HFF-Myc (cell line): ENCODE data around the gene ANGPTL8.
A peak's percentile ranks its signal among the peaks of the same experiment; 100 is the strongest.

Experiments
- DNase-seq: peaks from one replicate; pipeline ENCODE4 v3.0.0-alpha.2; 2011; ENCODE audit warnings: low read depth; ENCODE audit errors: extremely low read depth
- H3K4me3 ChIP-seq: replicated peaks from 2 replicates; pipeline ENCODE4 v1.5.1; 2011; ENCODE audit warnings: low read depth, mild to moderate bottlenecking, control low read depth, low read length
- TF ChIP-seq, protein P1 (sequence below): IDR thresholded peaks from 2 replicates; pipeline ENCODE4 v1.5.1; 2012; ENCODE audit warnings: mild to moderate bottlenecking, low read depth, low read length, control low read depth; ENCODE audit errors: missing control alignments

The ANGPTL8 gene, protein sequence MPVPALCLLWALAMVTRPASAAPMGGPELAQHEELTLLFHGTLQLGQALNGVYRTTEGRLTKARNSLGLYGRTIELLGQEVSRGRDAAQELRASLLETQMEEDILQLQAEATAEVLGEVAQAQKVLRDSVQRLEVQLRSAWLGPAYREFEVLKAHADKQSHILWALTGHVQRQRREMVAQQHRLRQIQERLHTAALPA

DNA sequence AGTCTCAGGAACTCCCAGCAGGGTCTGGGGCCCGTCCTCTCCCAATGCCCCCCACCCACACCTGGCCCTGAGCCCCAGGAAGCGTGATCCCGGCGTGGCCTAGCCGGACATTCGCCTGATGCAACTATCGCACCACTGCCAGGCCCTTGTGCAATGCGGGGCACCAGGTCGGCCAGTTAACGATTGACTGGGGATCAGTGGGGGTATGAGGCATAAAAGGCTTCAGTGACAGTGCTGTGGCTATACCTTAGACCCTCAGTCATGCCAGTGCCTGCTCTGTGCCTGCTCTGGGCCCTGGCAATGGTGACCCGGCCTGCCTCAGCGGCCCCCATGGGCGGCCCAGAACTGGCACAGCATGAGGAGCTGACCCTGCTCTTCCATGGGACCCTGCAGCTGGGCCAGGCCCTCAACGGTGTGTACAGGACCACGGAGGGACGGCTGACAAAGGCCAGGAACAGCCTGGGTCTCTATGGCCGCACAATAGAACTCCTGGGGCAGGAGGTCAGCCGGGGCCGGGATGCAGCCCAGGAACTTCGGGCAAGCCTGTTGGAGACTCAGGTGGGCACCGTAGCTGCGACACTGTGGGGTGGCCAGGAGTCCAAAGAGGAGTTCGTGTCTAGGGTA, at the start of gene ANGPTL8:
Gene ANGPTL8, plus strand, starts transcription at position 243 of the 624 bp plus-strand sequence. Its CDS starts 19 bp downstream, at position 262.
- TF ChIP-seq, protein P1, sequence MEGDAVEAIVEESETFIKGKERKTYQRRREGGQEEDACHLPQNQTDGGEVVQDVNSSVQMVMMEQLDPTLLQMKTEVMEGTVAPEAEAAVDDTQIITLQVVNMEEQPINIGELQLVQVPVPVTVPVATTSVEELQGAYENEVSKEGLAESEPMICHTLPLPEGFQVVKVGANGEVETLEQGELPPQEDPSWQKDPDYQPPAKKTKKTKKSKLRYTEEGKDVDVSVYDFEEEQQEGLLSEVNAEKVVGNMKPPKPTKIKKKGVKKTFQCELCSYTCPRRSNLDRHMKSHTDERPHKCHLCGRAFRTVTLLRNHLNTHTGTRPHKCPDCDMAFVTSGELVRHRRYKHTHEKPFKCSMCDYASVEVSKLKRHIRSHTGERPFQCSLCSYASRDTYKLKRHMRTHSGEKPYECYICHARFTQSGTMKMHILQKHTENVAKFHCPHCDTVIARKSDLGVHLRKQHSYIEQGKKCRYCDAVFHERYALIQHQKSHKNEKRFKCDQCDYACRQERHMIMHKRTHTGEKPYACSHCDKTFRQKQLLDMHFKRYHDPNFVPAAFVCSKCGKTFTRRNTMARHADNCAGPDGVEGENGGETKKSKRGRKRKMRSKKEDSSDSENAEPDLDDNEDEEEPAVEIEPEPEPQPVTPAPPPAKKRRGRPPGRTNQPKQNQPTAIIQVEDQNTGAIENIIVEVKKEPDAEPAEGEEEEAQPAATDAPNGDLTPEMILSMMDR, result no peak
- no peak for DNase-seq

DNA sequence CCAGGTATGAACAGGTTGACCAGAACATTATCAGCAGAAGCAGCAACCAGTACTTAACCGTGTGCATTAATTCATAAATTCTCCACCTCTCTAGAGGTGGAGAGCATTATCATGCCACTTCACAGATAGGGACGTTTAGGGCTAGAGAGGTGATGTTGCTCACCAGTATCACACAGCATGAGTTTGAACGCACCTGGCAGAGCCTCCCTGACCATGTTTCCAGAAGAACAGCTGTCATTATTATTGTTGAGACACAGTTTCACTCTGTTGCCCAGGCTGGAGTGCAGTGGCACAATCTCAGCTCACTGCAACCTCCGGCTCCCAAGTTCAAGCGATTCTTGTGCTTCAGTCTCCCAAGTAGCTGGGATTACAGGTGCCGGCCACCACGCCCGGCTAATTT, 48.9 kb upstream of the ANGPTL8 start:
- H3K4me3 ChIP-seq, result no peak overlapping the region
- TF ChIP-seq, protein P1, result no peak
- no peak for DNase-seq

More for the DNA sequence above, at the start of gene ANGPTL8:
- no peak within 1 kb of the TSS for H3K4me3 ChIP-seq

DNA sequence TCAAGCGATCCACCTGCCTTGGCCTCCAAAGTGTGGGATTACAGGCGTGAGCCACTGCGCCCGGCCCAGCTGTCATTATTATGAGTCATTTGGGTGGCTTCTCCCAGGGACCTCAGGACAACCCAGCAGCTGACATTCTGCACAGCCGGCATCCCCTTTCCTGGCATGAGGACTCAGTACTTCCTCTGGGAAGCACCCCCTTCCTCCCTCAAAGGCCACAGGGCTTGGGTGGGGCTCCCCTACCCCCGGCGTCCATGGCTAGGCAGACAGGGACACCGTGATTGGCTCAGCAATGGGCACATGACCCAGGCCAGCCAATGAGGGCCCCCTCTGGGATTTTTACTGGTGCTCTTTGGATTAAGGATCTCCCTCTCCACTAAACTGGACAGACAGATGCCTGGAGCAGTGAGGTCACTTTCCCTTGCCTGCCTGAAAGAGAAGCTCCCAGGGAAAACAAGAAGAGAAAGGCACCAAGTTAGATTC, 48.1 kb upstream of the ANGPTL8 start:
- TF ChIP-seq, protein P1, result no peak
- no peak for DNase-seq
- H3K4me3 ChIP-seq, result no peak overlapping the region

DNA sequence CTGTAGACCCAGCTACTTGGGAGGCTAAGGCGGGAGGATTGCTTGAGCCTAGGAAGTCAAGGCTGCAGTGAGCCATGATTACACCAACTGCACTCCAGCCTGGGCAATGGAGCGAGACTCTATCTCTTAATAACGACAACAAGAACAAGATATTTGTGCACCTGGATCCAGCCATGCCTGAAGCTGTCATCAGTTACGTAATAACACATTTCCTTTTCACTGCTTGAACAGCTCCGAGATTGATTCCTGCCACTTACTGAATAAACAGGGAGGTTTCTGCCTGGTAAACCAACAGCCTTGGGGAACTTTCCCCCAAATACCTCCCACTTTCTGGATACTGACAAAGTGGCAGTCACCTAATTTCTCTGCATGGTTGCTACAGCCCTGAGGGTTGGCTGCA, 47.5 kb upstream of the ANGPTL8 start:
- no peak for DNase-seq
- TF ChIP-seq, protein P1, result no peak
- no peak overlapping the region for H3K4me3 ChIP-seq

DNA sequence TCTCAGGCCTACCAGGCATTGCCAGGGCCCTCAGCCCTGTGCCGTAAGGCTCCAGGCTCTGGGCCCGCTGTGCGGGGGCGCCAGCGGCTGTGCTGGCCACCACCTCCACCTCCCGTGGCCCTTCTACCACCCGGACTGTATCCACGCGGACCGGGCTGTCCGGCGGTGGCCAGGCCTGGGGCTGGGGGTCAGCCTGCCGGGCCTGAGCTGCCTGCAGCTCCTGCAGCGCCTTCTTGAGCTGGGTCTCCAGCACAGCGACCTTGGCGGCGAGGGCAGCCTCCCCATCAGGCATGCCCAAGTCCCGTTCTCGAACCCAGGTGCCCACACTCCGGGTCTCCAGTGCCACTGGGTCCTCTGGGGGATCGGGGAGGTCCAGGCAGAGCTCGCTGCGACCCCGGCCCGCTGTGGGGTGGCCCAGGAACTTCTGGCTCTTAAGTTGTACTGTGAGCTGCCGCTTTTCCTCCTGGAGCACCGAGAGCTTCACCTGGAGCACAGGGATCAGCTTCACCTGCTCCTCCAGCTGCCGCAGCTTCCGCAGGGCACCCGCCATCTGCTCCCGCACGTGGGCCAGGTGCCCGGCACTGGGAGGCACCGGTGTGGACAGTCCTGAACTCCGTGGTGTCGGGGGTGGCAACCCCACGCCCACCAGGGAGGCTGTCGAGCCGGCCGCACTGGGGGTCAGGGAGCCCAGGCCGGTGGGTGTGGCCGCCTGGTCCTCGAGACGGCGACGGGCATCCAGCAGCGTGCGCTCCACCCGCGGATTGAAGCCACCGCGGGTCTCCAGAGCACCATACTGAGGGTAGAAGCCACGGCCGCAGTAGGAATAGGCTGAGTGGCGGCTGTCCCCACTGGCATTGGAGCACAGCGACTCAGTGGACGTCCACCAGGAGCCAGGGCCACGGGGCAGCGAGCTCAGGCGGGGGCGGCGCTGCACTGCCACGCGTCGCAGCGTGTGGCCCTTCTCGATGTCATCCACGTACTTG, 46.2 kb upstream of the ANGPTL8 start:
- no peak for DNase-seq
- TF ChIP-seq, protein P1, result no peak
- H3K4me3 ChIP-seq, result no peak overlapping the region

DNA sequence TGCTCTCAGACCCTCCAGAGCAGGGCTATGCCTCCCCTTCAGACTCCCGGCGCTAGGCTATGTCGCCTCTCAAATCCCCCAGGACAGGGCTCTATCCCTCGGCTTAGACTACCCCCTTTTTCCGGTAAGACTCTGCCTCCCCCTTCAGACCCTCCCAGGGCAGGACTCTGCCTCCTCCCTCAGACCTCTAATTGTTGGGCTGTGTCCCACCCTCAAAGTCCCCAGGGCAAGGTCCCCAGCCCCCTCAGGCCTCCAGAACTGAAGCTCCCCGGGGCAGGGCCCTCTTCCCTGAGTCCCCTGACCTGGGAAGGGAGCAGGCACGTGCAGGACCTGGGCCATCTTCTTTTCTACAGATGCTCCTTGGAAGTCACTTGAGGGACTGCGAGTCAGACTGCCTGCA, 45.2 kb upstream of the ANGPTL8 start:
- TF ChIP-seq, protein P1, result no peak
- H3K4me3 ChIP-seq, result peak overlapping the region; percentile 79
- DNase-seq, result no peak
